Measurements from ENCODE around the gene PCDHGA4.
A peak's percentile ranks its signal among the peaks of the same experiment; 100 is the strongest.
"Not testable (repeated sequence)": the region's sequence is repeated elsewhere in the genome, so short reads cannot be mapped to it uniquely, and the experiment has no call there.

The PCDHGA4 gene

DNA sequence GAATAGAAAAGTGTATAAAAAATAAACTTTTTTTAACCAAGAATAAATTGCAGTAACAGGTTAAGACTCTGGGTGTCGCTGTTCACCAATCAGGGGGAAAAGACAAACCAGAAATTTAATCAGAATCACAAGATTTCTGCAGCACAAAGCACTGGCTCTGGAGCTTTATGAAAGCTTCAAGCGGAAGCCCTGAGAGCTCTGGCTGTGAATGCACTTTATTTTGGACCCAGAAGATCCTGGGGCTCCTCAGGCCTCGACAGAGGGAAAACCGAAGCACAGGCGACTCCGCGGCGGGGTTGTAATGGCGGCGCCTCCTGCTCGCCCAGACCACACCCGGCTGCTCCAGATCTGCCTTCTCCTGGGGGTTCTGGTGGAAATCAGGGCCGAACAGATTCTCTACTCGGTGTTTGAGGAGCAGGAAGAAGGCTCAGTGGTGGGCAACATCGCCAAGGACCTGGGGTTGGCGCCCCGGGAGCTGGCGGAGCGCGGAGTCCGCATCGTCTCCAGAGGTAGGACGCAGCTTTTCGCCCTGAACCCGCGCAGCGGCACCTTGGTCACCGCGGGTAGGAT is at the start of gene PCDHGA4:
PCDHGA4 (plus strand) TSS at position 122 of the 570 bp plus-strand sequence; CDS start at position 209, 87 bp downstream.
- TF ChIP-seq, protein P1, sequence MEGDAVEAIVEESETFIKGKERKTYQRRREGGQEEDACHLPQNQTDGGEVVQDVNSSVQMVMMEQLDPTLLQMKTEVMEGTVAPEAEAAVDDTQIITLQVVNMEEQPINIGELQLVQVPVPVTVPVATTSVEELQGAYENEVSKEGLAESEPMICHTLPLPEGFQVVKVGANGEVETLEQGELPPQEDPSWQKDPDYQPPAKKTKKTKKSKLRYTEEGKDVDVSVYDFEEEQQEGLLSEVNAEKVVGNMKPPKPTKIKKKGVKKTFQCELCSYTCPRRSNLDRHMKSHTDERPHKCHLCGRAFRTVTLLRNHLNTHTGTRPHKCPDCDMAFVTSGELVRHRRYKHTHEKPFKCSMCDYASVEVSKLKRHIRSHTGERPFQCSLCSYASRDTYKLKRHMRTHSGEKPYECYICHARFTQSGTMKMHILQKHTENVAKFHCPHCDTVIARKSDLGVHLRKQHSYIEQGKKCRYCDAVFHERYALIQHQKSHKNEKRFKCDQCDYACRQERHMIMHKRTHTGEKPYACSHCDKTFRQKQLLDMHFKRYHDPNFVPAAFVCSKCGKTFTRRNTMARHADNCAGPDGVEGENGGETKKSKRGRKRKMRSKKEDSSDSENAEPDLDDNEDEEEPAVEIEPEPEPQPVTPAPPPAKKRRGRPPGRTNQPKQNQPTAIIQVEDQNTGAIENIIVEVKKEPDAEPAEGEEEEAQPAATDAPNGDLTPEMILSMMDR (IDR thresholded peaks at IDR 0.05; ENCODE audit: extremely low read depth, missing control alignments), result peak; percentile 13
- DNase-seq (ENCODE audit: low spot score), result no peak

DNA sequence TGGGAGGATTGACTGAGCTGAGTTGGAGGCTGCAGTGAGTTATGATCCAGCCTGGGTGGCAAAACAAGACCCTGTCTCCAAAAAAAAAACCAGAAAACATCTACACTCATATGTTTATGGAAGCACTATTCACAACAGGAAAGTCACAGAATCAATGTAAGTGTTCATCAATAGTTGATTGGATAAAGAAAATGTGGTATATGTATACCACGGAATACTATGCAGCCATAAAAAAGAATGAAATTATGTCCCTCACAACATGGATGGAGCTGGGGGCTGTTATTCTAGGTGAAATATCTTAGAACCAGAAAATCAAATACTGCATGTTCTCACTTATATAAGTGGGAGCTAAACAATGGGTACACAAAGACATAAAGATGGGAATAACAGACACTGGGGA is 48.2 kb upstream of the PCDHGA4 start:
- no peak for DNase-seq (ENCODE audit: low spot score)
- TF ChIP-seq, protein P1 (IDR thresholded peaks at IDR 0.05; ENCODE audit: extremely low read depth, missing control alignments), result no peak

GRCh38 chr5:141313711-141314110 is 41.1 kb upstream of the PCDHGA4 start:
- TF ChIP-seq, protein P1 (IDR thresholded peaks at IDR 0.05; ENCODE audit: extremely low read depth, missing control alignments), result no peak
- no peak for DNase-seq (ENCODE audit: low spot score)

DNA sequence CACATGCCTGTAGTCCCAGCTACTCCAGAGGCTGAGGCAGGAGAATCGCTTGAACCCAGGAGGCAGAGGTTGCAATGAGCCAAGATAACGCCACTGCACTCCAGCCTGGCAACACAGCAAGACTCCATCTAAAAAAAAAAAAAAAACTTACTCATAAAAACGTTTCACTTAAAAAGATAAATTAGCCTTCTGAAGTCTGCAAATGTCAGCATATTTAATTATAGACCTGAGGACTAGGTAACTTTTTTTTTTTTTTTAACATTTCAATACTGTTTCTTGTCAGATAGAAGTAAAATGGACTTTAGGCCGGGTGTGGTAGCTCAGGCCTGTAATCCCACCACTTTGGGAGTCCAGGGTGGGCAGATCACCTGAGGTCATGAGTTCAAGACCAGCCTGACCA is 37.9 kb upstream of the PCDHGA4 start:
- not testable (repeated sequence) for DNase-seq (ENCODE audit: low spot score)

GRCh38 chr5:141319202-141319601 is 35.6 kb upstream of the PCDHGA4 start:
- DNase-seq (ENCODE audit: low spot score), result no peak
- TF ChIP-seq, protein P1 (IDR thresholded peaks at IDR 0.05; ENCODE audit: extremely low read depth, missing control alignments), result no peak

- no peak for DNase-seq (ENCODE audit: low spot score)
- TF ChIP-seq, protein P1 (IDR thresholded peaks at IDR 0.05; ENCODE audit: extremely low read depth, missing control alignments), result no peak
Measured at GRCh38 chr5:141319699-141320098, 35.1 kb upstream of the PCDHGA4 start.

- DNase-seq (ENCODE audit: low spot score), result peak; percentile 93
- TF ChIP-seq, protein P1 (IDR thresholded peaks at IDR 0.05; ENCODE audit: extremely low read depth, missing control alignments), result peak; percentile 91
Measured at GRCh38 chr5:141320225-141321169, 34.3 kb upstream of the PCDHGA4 start, which contains the start of gene TAF7. TSS of gene TAF7 (minus strand) at chr5:141320784. CDS start at chr5:141320044, 740 bp downstream.

Data from GM20000 (cell line).